Stimulated activated CD8-positive, alpha-beta memory T cell treated with anti-CD3 and anti-CD28 coated beads, Interleukin-7, amount 100 ng/mL, for 1 hour (primary cell): Measurements from ENCODE around the gene BDNF.

Experiments used
- DNase-seq, 2 donors: peaks; one replicate each; pipeline ENCODE4 v3.0.0-alpha.2; 2020; ENCODE audit warnings: low read depth in 2 of 2

Gene BDNF

GRCh38 chr11:27625347-27625912, 74.8 kb downstream of the BDNF start:
- no peak for DNase-seq

- no peak for DNase-seq
Observed at GRCh38 chr11:27623945-27624523, 76.2 kb downstream of the BDNF start.

- DNase-seq: no peak
Observed at GRCh38 chr11:27622541-27623300, 77.5 kb downstream of the BDNF start.

GRCh38 chr11:27621405-27622161, 78.7 kb downstream of the BDNF start:
- DNase-seq: no peak

GRCh38 chr11:27619763-27620335, 80.4 kb downstream of the BDNF start:
- no peak for DNase-seq

- no peak for DNase-seq
Observed at GRCh38 chr11:27619039-27619574, 81.1 kb downstream of the BDNF start.

- no peak for DNase-seq
Observed at GRCh38 chr11:27618281-27618915, 81.9 kb downstream of the BDNF start.

GRCh38 chr11:27616711-27617110, 83.5 kb downstream of the BDNF start:
- DNase-seq: no peak

- DNase-seq: no peak
Observed at GRCh38 chr11:27615833-27616232, 84.4 kb downstream of the BDNF start.

GRCh38 chr11:27614092-27614491, 86.2 kb downstream of the BDNF start:
- no peak for DNase-seq

- no peak for DNase-seq
Observed at GRCh38 chr11:27612932-27613880, 87.0 kb downstream of the BDNF start.

- DNase-seq: no peak
Observed at GRCh38 chr11:27611947-27612455, 88.3 kb downstream of the BDNF start.

- DNase-seq: no peak
Observed at GRCh38 chr11:27611390-27611789, 88.9 kb downstream of the BDNF start.

- no peak for DNase-seq
Observed at GRCh38 chr11:27610946-27611345, 89.3 kb downstream of the BDNF start.

- no peak for DNase-seq
Observed at GRCh38 chr11:27610280-27610679, 90.0 kb downstream of the BDNF start.

GRCh38 chr11:27608951-27609350, 91.3 kb downstream of the BDNF start:
- no peak for DNase-seq

- DNase-seq: no peak
Observed at GRCh38 chr11:27605422-27605821, 94.8 kb downstream of the BDNF start.
